ENCODE measurements around the gene CBLL1. TPM values are rescaled to one million over a fixed set of nuclear protein-coding genes. Genes with fewer than 3 reads are reported as not detected.

CBLL1 gene
- polyA plus RNA-seq, 1 donor, result 19.1 TPM

Other genes starting within 250 kb of the CBLL1 start
- 23.3 TPM for gene COG5, start 180.2 kb upstream of the CBLL1 start, polyA plus RNA-seq (ENCODE audit: insufficient read length)
- 7.2 TPM for gene DUS4L, start 180.2 kb upstream of the CBLL1 start, polyA plus RNA-seq (ENCODE audit: insufficient read length)
- 39.5 TPM for gene BCAP29, start 163.9 kb upstream of the CBLL1 start, polyA plus RNA-seq (ENCODE audit: insufficient read length)
- gene SLC26A4, start 83.3 kb upstream of the CBLL1 start, polyA plus RNA-seq (ENCODE audit: insufficient read length), result 0.79 TPM
- not detected for gene SLC26A3, start 59.1 kb downstream of the CBLL1 start, polyA plus RNA-seq (ENCODE audit: insufficient read length)
- gene DLD, start 147.0 kb downstream of the CBLL1 start, polyA plus RNA-seq (ENCODE audit: insufficient read length), result 77.9 TPM